Measurements from ENCODE around the gene CREB5.

The CREB5 gene

GRCh38 chr7:28836716-28837115 is 424.4 kb downstream of the CREB5 start:
- DNase-seq = no peak

GRCh38 chr7:28837216-28837615 is 424.9 kb downstream of the CREB5 start:
- no peak for DNase-seq

- DNase-seq = no peak
Observed at GRCh38 chr7:28840592-28840995, 428.3 kb downstream of the CREB5 start.

GRCh38 chr7:28841766-28842165 is 429.4 kb downstream of the CREB5 start:
- no peak for DNase-seq

- no peak for DNase-seq
Observed at GRCh38 chr7:28842769-28843295, 430.5 kb downstream of the CREB5 start.

- no peak for DNase-seq
Observed at GRCh38 chr7:28845106-28845505, 432.8 kb downstream of the CREB5 start.

- DNase-seq = no peak
Observed at GRCh38 chr7:28847176-28847575, 434.9 kb downstream of the CREB5 start.

GRCh38 chr7:28847681-28848080 is 435.4 kb downstream of the CREB5 start:
- no peak for DNase-seq

- no peak for DNase-seq
Observed at GRCh38 chr7:28848906-28849305, 436.6 kb downstream of the CREB5 start.

GRCh38 chr7:28850699-28851098 is 438.4 kb downstream of the CREB5 start:
- no peak for DNase-seq

GRCh38 chr7:28853150-28853549 is 440.8 kb downstream of the CREB5 start:
- peak; percentile 22 for DNase-seq

- peak; percentile 55 for DNase-seq
Observed at GRCh38 chr7:28853834-28854749, 441.8 kb downstream of the CREB5 start.

GRCh38 chr7:28854750-28855074 is 442.4 kb downstream of the CREB5 start:
- no peak for DNase-seq

GRCh38 chr7:28855538-28856217 is 443.4 kb downstream of the CREB5 start:
- DNase-seq = peak; percentile 98

GRCh38 chr7:28856656-28857055 is 444.3 kb downstream of the CREB5 start:
- peak; percentile 25 for DNase-seq

- peak; percentile 57 for DNase-seq
Observed at GRCh38 chr7:28858206-28858605, 445.9 kb downstream of the CREB5 start.

- no peak for DNase-seq
Observed at GRCh38 chr7:28858895-28859294, 446.6 kb downstream of the CREB5 start.

- no peak for DNase-seq
Observed at GRCh38 chr7:28861825-28862224, 449.5 kb downstream of the CREB5 start.

GRCh38 chr7:28862595-28863272 is 450.4 kb downstream of the CREB5 start:
- peak; percentile 27 for DNase-seq

GRCh38 chr7:28865601-28866144 is 453.4 kb downstream of the CREB5 start:
- peak; percentile 81 for DNase-seq

- no peak for DNase-seq
Observed at GRCh38 chr7:28868712-28869111, 456.4 kb downstream of the CREB5 start.

- no peak for DNase-seq
Observed at GRCh38 chr7:28871077-28871476, 458.8 kb downstream of the CREB5 start.

- no peak for DNase-seq
Observed at GRCh38 chr7:28871631-28872030, 459.3 kb downstream of the CREB5 start.
